ENCODE data around the gene MID1. TPM values are rescaled to one million over a fixed set of nuclear protein-coding genes. Genes with fewer than 3 reads are reported as not detected.

MID1 gene
- polyA plus RNA-seq, 3 donors, result 0.05 to 0.10 TPM; not detected in 1

DNA sequence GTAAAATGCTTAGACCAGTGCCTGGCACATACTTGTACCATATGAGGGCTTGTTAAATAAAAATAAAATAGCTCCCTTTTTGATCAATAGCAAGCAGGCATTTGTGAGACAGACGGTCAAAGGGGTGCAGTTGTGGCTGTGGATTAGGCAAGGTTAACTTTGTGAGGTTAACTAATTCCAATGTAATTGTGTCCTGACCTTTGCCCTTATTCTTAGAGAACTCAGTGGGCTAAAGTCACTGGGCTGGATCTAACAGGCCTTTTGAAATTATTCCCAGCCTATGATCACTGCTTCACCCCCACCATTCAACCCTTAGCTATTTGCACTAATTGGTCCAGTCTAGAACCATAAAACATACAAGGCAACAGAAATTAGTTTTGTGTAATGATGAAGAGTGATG is 166.4 kb downstream of the MID1 start:
- peaks cover 0 to 12% (median 3%) of the 10 kb centered on the region in 7 donors for H3K9me3 Mint-ChIP-seq
- DNase-seq, result no peak
- no peaks in the 10 kb centered on the region for H3K9me3 ChIP-seq (replicated peaks in 1 of 2; ENCODE audit: control insufficient read depth in 1 of 2, insufficient read depth in 1 of 2, low read length in 2 of 2)
- intact Hi-C loops (cut with micrococcal nuclease), result no loop called here
- H3K27me3 ChIP-seq (ENCODE audit: control insufficient read depth in 2 of 2, insufficient read depth in 2 of 2, low read length in 2 of 2), result no peaks in the 10 kb centered on the region
- H3K4me1 ChIP-seq (ENCODE audit: control insufficient read depth in 1 of 2, insufficient read depth in 2 of 2, low read length in 2 of 2), result no peaks in the 10 kb centered on the region
- TF ChIP-seq, protein P1, sequence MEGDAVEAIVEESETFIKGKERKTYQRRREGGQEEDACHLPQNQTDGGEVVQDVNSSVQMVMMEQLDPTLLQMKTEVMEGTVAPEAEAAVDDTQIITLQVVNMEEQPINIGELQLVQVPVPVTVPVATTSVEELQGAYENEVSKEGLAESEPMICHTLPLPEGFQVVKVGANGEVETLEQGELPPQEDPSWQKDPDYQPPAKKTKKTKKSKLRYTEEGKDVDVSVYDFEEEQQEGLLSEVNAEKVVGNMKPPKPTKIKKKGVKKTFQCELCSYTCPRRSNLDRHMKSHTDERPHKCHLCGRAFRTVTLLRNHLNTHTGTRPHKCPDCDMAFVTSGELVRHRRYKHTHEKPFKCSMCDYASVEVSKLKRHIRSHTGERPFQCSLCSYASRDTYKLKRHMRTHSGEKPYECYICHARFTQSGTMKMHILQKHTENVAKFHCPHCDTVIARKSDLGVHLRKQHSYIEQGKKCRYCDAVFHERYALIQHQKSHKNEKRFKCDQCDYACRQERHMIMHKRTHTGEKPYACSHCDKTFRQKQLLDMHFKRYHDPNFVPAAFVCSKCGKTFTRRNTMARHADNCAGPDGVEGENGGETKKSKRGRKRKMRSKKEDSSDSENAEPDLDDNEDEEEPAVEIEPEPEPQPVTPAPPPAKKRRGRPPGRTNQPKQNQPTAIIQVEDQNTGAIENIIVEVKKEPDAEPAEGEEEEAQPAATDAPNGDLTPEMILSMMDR (IDR thresholded peaks at IDR 0.05), result no peak
- H2AFZ ChIP-seq (ENCODE audit: insufficient read depth, low read depth, low read length, poor library complexity, severe bottlenecking), result no peak overlapping the region
- no peak overlapping the region for H3K9ac ChIP-seq (ENCODE audit: insufficient read depth, low read length, poor library complexity, severe bottlenecking)
- H3K4me2 ChIP-seq (replicated peaks; ENCODE audit: extremely low read depth, low read length, poor library complexity, severe bottlenecking), result no peak overlapping the region
- no peak overlapping the region for H3K4me3 Mint-ChIP-seq
- H3K36me3 ChIP-seq (replicated peaks in 1 of 2; ENCODE audit: control insufficient read depth in 1 of 2, insufficient read depth in 2 of 2, low read length in 2 of 2), result no peaks in the 10 kb centered on the region
- no peak overlapping the region for H3K27ac Mint-ChIP-seq
- no peaks in the 10 kb centered on the region for H4K20me1 ChIP-seq (ENCODE audit: insufficient read depth, low read length)
- no CpG with 5 or more reads among the region's 1 CpG for whole genome bisulfite sequencing (ENCODE audit: insufficient coverage)
- H3K36me3 Mint-ChIP-seq, result no peaks in the 10 kb centered on the region
- H3K79me2 ChIP-seq (ENCODE audit: insufficient read depth, low read length), result no peaks in the 10 kb centered on the region
- peaks cover 0 to 1% (median 0%) of the 10 kb centered on the region in 3 donors for H3K27me3 Mint-ChIP-seq (ENCODE audit: low read depth in 3 of 3)
- no peak overlapping the region for H3K27ac ChIP-seq (ENCODE audit: low read depth in 1 of 2, low read length in 2 of 2)
- H3K4me1 Mint-ChIP-seq, result no peaks in the 10 kb centered on the region
- H3K4me3 ChIP-seq (replicated peaks in 1 of 3; ENCODE audit: low read depth in 2 of 3, low read length in 3 of 3), result no peak overlapping the region

DNA sequence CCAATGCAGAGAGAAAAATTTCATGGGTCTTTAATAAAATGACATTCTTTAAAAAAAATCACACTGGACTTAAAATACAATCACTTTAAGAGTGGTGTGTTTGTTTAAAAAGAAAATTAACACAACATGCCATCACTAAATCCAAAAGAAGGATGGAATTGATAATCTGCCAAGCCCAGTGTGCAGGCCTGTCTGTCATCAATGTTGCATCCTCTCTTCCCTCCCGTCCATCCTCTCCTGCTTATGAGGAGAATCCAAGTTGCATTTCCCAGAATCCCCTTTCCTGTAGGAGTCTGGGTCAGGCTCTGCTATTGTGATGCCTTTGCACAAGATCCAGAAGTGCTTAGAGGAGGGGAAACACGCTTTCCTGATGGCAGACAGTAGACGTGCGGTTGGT is 169.4 kb downstream of the MID1 start:
- H3K27me3 Mint-ChIP-seq (ENCODE audit: low read depth in 3 of 3), result peaks cover 0 to 4% (median 1%) of the 10 kb centered on the region in 3 donors
- H3K27me3 ChIP-seq (ENCODE audit: control insufficient read depth in 2 of 2, insufficient read depth in 2 of 2, low read length in 2 of 2), result no peaks in the 10 kb centered on the region
- no peaks in the 10 kb centered on the region for H3K36me3 ChIP-seq (replicated peaks in 1 of 2; ENCODE audit: control insufficient read depth in 1 of 2, insufficient read depth in 2 of 2, low read length in 2 of 2)
- WGBS (ENCODE audit: insufficient coverage), result no CpG with 5 or more reads among the region's 4 CpGs
- DNase-seq, result no peak
- no peak overlapping the region for H3K4me3 Mint-ChIP-seq
- peaks cover 0 to 8% (median 1%) of the 10 kb centered on the region in 7 donors for H3K9me3 Mint-ChIP-seq
- H3K4me1 ChIP-seq (ENCODE audit: control insufficient read depth in 1 of 2, insufficient read depth in 2 of 2, low read length in 2 of 2), result no peaks in the 10 kb centered on the region
- TF ChIP-seq, protein P1 (IDR thresholded peaks at IDR 0.05), result no peak
- H3K4me2 ChIP-seq (replicated peaks; ENCODE audit: extremely low read depth, low read length, poor library complexity, severe bottlenecking), result no peak overlapping the region
- H3K27ac ChIP-seq (ENCODE audit: low read depth in 1 of 2, low read length in 2 of 2), result no peak overlapping the region
- no peak overlapping the region for H3K4me3 ChIP-seq (replicated peaks in 1 of 3; ENCODE audit: low read depth in 2 of 3, low read length in 3 of 3)
- no peaks in the 10 kb centered on the region for H3K9me3 ChIP-seq (replicated peaks in 1 of 2; ENCODE audit: control insufficient read depth in 1 of 2, insufficient read depth in 1 of 2, low read length in 2 of 2)
- no peaks in the 10 kb centered on the region for H3K79me2 ChIP-seq (ENCODE audit: insufficient read depth, low read length)
- no peak overlapping the region for H2AFZ ChIP-seq (ENCODE audit: insufficient read depth, low read depth, low read length, poor library complexity, severe bottlenecking)
- H3K36me3 Mint-ChIP-seq, result no peaks in the 10 kb centered on the region
- no peak overlapping the region for H3K27ac Mint-ChIP-seq
- intact Hi-C loops (cut with micrococcal nuclease), result no loop called here
- H4K20me1 ChIP-seq (ENCODE audit: insufficient read depth, low read length), result no peaks in the 10 kb centered on the region
- no peaks in the 10 kb centered on the region for H3K4me1 Mint-ChIP-seq
- no peak overlapping the region for H3K9ac ChIP-seq (ENCODE audit: insufficient read depth, low read length, poor library complexity, severe bottlenecking)
